PFSK-1 (cell line): ENCODE measurements around the gene PTGES2.

Experiments
- POLR2AphosphoS5 ChIP-seq: IDR thresholded peaks from 2 replicates; pipeline ENCODE4 v1.6.1; 2012; ENCODE audit warnings: low read depth, mild to moderate bottlenecking, control low read depth, low read length, moderate library complexity
- SIN3A ChIP-seq: IDR thresholded peaks from 2 replicates; pipeline ENCODE4 v1.6.1; 2012; ENCODE audit warnings: mild to moderate bottlenecking, low read length, moderate library complexity, borderline replicate concordance; ENCODE audit not compliant: insufficient read depth

DNA sequence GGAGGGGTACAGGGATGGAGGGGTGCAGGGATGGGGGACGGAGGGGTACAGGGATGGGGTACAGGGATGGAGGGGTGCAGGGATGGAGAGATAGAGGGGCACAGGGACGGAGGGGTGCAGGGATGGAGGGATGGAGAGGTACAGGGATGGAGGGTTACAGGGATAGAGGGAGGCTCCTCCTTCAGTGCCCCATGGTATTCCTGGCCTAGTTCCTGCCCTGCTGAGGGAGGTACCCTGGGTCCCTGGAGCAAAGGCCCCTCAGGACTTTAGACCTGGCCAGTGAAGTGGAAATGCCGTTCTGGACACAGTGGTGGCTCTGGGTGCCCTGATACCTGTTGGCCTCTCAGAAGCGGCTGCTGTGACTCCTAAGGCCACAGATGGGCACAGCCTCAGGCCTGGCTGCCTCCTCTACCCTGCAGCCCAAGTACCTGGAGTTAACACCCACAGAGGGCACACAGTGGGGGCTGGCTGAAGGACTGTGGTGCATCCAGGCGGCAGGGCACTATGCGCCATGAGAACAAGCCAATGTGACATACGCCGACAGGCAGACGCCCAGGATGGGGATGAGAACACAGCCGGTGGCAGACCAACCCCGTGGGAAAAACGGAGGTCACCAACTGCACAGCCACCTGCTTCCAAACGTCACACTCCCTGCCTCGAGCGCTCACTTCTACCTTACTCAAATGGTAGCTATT is 8.4 kb downstream of the PTGES2 start:
- TF ChIP-seq SIN3A (no peak), POLR2AphosphoS5 (0 out of 2 replicates have a peak, but pooled peaks have one; percentile 29)
